Coronary artery (tissue), 2 donors: ENCODE measurements around the gene MIA.

Experiments used
- DNase-seq: peaks from one replicate; pipeline ENCODE4 v3.0.0-alpha.2; 2017; ENCODE audit warnings: low spot score
- H3K27ac ChIP-seq, 2 donors: fragments of 200-600 bp; sonication (generic); one replicate each; pipeline ENCODE4 v1.5.1; 2016 to 2019
- H3K4me3 ChIP-seq: fragments of 200-600 bp; sonication (generic); 2 replicates; pipeline ENCODE4 v1.5.1; 2016; ENCODE audit warnings: mild to moderate bottlenecking, moderate library complexity
- CTCF ChIP-seq: fragments of 200-600 bp; sonication (generic); IDR thresholded peaks from one replicate; pipeline ENCODE4 v1.5.1; 2019; ENCODE audit warnings: antibody characterized with exemption

The MIA gene

GRCh38 chr19:40805258-40805868 lies 30.0 kb downstream of the MIA start:
- TF ChIP-seq CTCF = no peak
- peak overlapping the region; percentile 27 to 87 for H3K27ac ChIP-seq
- no peak for DNase-seq
- peak overlapping the region; percentile 67 for H3K4me3 ChIP-seq

GRCh38 chr19:40806423-40807146 lies 31.3 kb downstream of the MIA start:
- Histone ChIP-seq H3K4me3 (peak overlapping the region; percentile 60), H3K27ac (peak overlapping the region; percentile 53 to 87)
- TF ChIP-seq CTCF = peak; percentile 78
- DNase-seq = peak; percentile 91

GRCh38 chr19:40807147-40808020 lies 32.1 kb downstream of the MIA start:
- Histone ChIP-seq H3K27ac (peak overlapping the region; percentile 53 to 87), H3K4me3 (peak overlapping the region; percentile 60)
- DNase-seq = no peak
- peak; percentile 24 for TF ChIP-seq CTCF

GRCh38 chr19:40808021-40808325 lies 32.7 kb downstream of the MIA start:
- TF ChIP-seq CTCF = no peak
- DNase-seq = no peak
- Histone ChIP-seq H3K27ac (peak overlapping the region in 1 of 2 donors; percentile 87), H3K4me3 (no peak overlapping the region)

GRCh38 chr19:40808497-40808896 lies 33.2 kb downstream of the MIA start:
- DNase-seq = no peak
- Histone ChIP-seq H3K27ac (peak overlapping the region in 1 of 2 donors; percentile 87), H3K4me3 (no peak overlapping the region)
- no peak for TF ChIP-seq CTCF

GRCh38 chr19:40809358-40810086 lies 34.2 kb downstream of the MIA start:
- Histone ChIP-seq H3K4me3 (peak overlapping the region; percentile 64), H3K27ac (peak overlapping the region in 1 of 2 donors; percentile 79)
- no peak for TF ChIP-seq CTCF
- DNase-seq = no peak
